ENCODE data around the gene PRKG1.

DNA sequence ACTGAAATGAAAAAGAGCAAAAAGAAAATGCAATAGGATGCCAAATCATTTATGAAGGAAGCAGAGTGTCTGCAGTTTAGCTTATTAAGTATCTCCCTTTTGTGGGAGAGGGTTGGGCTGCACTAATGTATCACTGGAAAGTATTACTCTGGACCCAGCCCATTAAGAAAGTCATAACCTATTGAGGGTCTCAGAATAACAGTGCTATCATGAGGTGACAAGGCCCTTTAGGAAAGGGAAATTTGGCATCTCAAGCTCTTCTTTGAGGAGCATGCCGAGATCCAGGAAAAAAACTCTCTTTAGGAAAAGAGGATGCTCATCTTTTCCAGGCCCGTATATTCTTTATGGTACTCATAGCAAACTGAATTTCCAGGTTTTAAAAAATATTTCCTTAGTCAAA, 114.6 kb downstream of the PRKG1 start:
- TF ChIP-seq POLR2A (IDR thresholded peaks at IDR 0.05; ENCODE audit: low read depth, low read length) (no peak), POLR2AphosphoS5 (IDR thresholded peaks at IDR 0.05; ENCODE audit: low read depth, low read length) (no peak), TAF1 (IDR thresholded peaks at IDR 0.05; ENCODE audit: borderline replicate concordance, low read depth, low read length) (no peak)
